K562 (cell line): ENCODE results near the gene CAGE1. TPM values are rescaled to one million over a fixed set of nuclear protein-coding genes. Genes with fewer than 3 reads are reported as not detected.

Experiments
- ATAC-seq: fragments of 200-7000 bp; cut with Tn5 transposase; 3 replicates; pipeline ENCODE4 v1.9.1; 2020; ENCODE audit warnings: moderate library complexity
- BruUV-seq: library from RNA; stranded (reverse); fragments of 400-500 nt; replicated peaks from 2 replicates; lab custom pipeline; 2021; lab: Mats Ljungman, UMichigan
- CTCF ChIA-PET: fragments of 300-600 bp; formaldehyde crosslinking; extraction: SDS; loops from one replicate; lab custom pipeline; 2021; ENCODE audit warnings: low intra/inter-chr PET ratio; lab: Yijun Ruan, JAX
- POLR2A ChIA-PET: fragments of 300-600, 350-650 bp; sonication (Branson Sonifier 250); formaldehyde crosslinking; extraction: SDS; loops from one replicate; lab custom pipeline; 2021; ENCODE audit warnings: antibody characterized with exemption, inconsistent platforms; lab: Yijun Ruan, JAX
- DNase-seq, 4 experiments: peaks; one replicate each; pipeline versions ENCODE4 v3.0.0 to v3.0.0-alpha.2; 2011 to 2018; ENCODE audit warnings: low spot score in 3 of 4, mixed read lengths in 3 of 4; ENCODE audit errors: extremely low read depth in 1 of 4
- FAIRE-seq: peaks from 2 replicates; lab custom pipeline; 2011; peaks lifted over from hg19 to GRCh38; lab: Jason Lieb, UNC
- H2AFZ ChIP-seq: 2 replicates; pipeline ENCODE4 v1.6.0; 2011; ENCODE audit warnings: low read depth, low read length, control low read depth, inconsistent platforms
- H3K27ac ChIP-seq: fragments of 200-600 bp; 3 replicates; pipeline ENCODE4 v1.8.0; 2011; ENCODE audit warnings: low read depth, mild to moderate bottlenecking, control low read depth, inconsistent platforms, low read length, moderate library complexity, mixed read lengths; ENCODE audit errors: extremely low read depth
- H3K27me3 ChIP-seq, 2 experiments: fragments of 300-600 bp in 1 of 2; 2 replicates in 1 of 2; 3 replicates in 1 of 2; pipeline versions ENCODE4 v1.6.0 to v1.8.0; 2011; ENCODE audit warnings: inconsistent platforms in 2 of 2, low read length in 2 of 2, mild to moderate bottlenecking in 1 of 2, mixed read lengths in 1 of 2, moderate library complexity in 1 of 2; ENCODE audit not compliant: control insufficient read depth in 2 of 2, insufficient read depth in 2 of 2
- H3K36me3 ChIP-seq: fragments of 300-600 bp; 3 replicates; pipeline ENCODE4 v1.8.0; 2011; ENCODE audit warnings: mild to moderate bottlenecking, low read length, inconsistent platforms; ENCODE audit not compliant: control insufficient read depth, insufficient read depth
- H3K4me1 ChIP-seq, 2 experiments: fragments of 200-600 bp in 1 of 2; replicated peaks in 1 of 2; 2 replicates in 1 of 2; 3 replicates in 1 of 2; pipeline versions ENCODE4 v1.5.1 to v1.8.0; 2011; ENCODE audit warnings: inconsistent platforms in 2 of 2, low read length in 2 of 2, mild to moderate bottlenecking in 1 of 2, mixed read lengths in 1 of 2, moderate library complexity in 1 of 2; ENCODE audit not compliant: control insufficient read depth in 2 of 2, insufficient read depth in 2 of 2
- H3K4me2 ChIP-seq: 2 replicates; pipeline ENCODE4 v1.6.1; 2011; ENCODE audit warnings: low read length, control low read depth, inconsistent platforms, mixed read lengths; ENCODE audit not compliant: insufficient read depth
- H3K4me3 ChIP-seq: fragments of 200-600 bp; sonication (generic), shearing (Covaris generic); 2 replicates; pipeline ENCODE4 v1.5.1; 2016; ENCODE audit warnings: control low read depth, inconsistent platforms
- H3K79me2 ChIP-seq: fragments of 200-600 bp; 3 replicates; pipeline ENCODE4 v1.8.0; 2011; ENCODE audit warnings: low read length, inconsistent platforms; ENCODE audit not compliant: control insufficient read depth, insufficient read depth
- H3K9ac ChIP-seq, 2 experiments: 2 replicates each; pipeline versions ENCODE4 v1.6.0 to v1.6.1; 2011; ENCODE audit warnings: low read depth in 2 of 2, low read length in 2 of 2, control low read depth in 1 of 2, inconsistent platforms in 1 of 2, mild to moderate bottlenecking in 1 of 2, mixed read lengths in 1 of 2; ENCODE audit not compliant: insufficient read depth in 1 of 2
- H3K9me1 ChIP-seq: one replicate; pipeline ENCODE4 v1.6.0; 2011; ENCODE audit warnings: inconsistent platforms, mild to moderate bottlenecking, low read length, moderate library complexity; ENCODE audit not compliant: control insufficient read depth, insufficient read depth
- H3K9me3 ChIP-seq: replicated peaks from 2 replicates; pipeline ENCODE4 v1.5.1; 2011; ENCODE audit warnings: low read depth, low read length, inconsistent platforms; ENCODE audit not compliant: control insufficient read depth, insufficient read depth
- H4K20me1 ChIP-seq: replicated peaks from 2 replicates; pipeline ENCODE4 v1.6.1; 2011; ENCODE audit warnings: low read length, inconsistent platforms, mixed read lengths; ENCODE audit not compliant: control insufficient read depth, insufficient read depth
- CBX3 ChIP-seq, 2 experiments: IDR thresholded peaks; 1 replicate in 1 of 2; 2 replicates in 1 of 2; pipeline ENCODE4 v1.6.1; 2012; ENCODE audit warnings: inconsistent platforms in 2 of 2, low read length in 2 of 2, borderline replicate concordance in 1 of 2, control low read depth in 1 of 2
- MAX ChIP-seq: sonication (generic); formaldehyde crosslinking; IDR thresholded peaks from 2 replicates; pipeline ENCODE4 v1.9.0; 2022; ENCODE audit warnings: mild to moderate bottlenecking, missing genetic modification reagents
- NELFE ChIP-seq: IDR thresholded peaks from 2 replicates; pipeline ENCODE4 v1.6.1; 2011; ENCODE audit warnings: mild to moderate bottlenecking; ENCODE audit not compliant: insufficient read depth, insufficient read length
- NFRKB ChIP-seq: fragments of 450-650 bp; IDR thresholded peaks from 2 replicates; pipeline ENCODE4 v1.6.1; 2016; ENCODE audit warnings: low read depth
- PCBP1 ChIP-seq: fragments of 200-400 bp; formaldehyde crosslinking; IDR thresholded peaks from 2 replicates; pipeline ENCODE4 v1.6.1; 2018; ENCODE audit warnings: mild to moderate bottlenecking, low read depth, low read length; ENCODE audit not compliant: poor library complexity, severe bottlenecking
- RUNX1 ChIP-seq: sonication (generic); IDR thresholded peaks from 2 replicates; pipeline ENCODE4 v1.6.1; 2016; ENCODE audit warnings: antibody characterized with exemption, low read depth
- SPI1 ChIP-seq: IDR thresholded peaks from 2 replicates; pipeline ENCODE4 v1.6.1; 2011; ENCODE audit warnings: low read depth, low read length, control low read depth, borderline replicate concordance
- YY1 ChIP-seq, 3 experiments: IDR thresholded peaks; 2 replicates each; pipeline ENCODE4 v1.6.1; 2011; ENCODE audit warnings: low read length in 2 of 3, mild to moderate bottlenecking in 2 of 3, moderate library complexity in 2 of 3, borderline replicate concordance in 1 of 3, control low read depth in 1 of 3, low read depth in 1 of 3; ENCODE audit not compliant: insufficient read depth in 3 of 3, insufficient replicate concordance in 2 of 3, control insufficient read depth in 1 of 3, insufficient read length in 1 of 3; ENCODE audit errors: extremely low read depth in 1 of 3
- WGBS: fragments of 100-300 bp; shearing (Covaris generic); methylation state at CpG from one replicate; pipeline ENCODE4 v1.1.6; 2016; ENCODE audit warnings: low coverage, mixed read lengths; ENCODE audit not compliant: insufficient coverage; ENCODE audit errors: missing lambda C conversion rate; 5-methylcytosine and 5-hydroxymethylcytosine counted together
- in situ Hi-C: fragments of 300-500 bp; cut with MboI; formaldehyde crosslinking; loops from 4 replicates; pipeline ENCODE4 v1.15.0; 2018; ENCODE audit warnings: inconsistent platforms, mixed read lengths
- intact Hi-C: fragments of 100-400 bp; cut with micrococcal nuclease; formaldehyde crosslinking; loops from 2 replicates; pipeline ENCODE4 v1.14.2; 2022
- polyA plus RNA-seq, 8 experiments: library from polyadenylated mRNA; depleted of rRNA in 4 of 8; stranded (reverse) in 5 of 8; unstranded in 3 of 8; fragments of >200 nt; fragmentation: Nextera tagmentation in 2 of 8; fragmentation: Illumina TruSeq in 1 of 8; extraction: Ambion mirVana in 2 of 8; extraction: Trizol in 1 of 8; gene quantifications; 2 replicates each; pipeline versions ENCODE4 v1.2.1 to v1.2.3, GENCODE V29; 2011 to 2014; ENCODE audit warnings: inconsistent platforms in 1 of 8, missing spikeins in 1 of 8
- total RNA-seq, 7 experiments: library from RNA; depleted of rRNA in 6 of 7; stranded (reverse); fragments of >200 nt in 6 of 7; fragmentation: Illumina TruSeq in 2 of 7; extraction: Trizol in 2 of 7; gene quantifications; 2 replicates each; pipeline versions ENCODE4 v1.2.1 to v1.2.3, GENCODE V29; 2011 to 2021; ENCODE audit warnings: low replicate concordance in 1 of 7

CAGE1 gene
- total and polyA plus RNA-seq, 9 of the 15 experiments (the other 6 are each of a cell fraction or from before 2014, with no cell fraction given): 0.13 to 0.33 (median 0.18) TPM; not detected in 4

DNA sequence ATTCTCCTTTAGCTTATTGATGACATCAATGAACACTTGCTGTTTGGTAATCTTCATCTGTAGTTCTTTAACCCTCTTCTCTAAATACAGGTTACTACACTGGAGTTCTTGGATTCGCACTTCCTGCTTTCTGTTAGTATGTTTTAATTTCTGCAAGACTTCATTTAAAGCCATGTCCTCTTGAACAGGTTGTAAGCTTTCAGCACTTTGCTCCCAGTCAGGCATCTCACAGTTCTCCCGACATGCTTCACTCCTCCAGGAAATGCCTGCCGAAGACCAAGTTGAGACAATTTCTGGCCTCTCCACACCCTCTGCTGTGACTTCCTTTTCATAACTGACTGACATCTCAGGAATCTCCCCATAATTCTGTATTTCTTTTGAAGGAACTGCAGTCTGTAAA, 15.8 kb downstream of the CAGE1 start:
- ATAC-seq: no peak
- Histone ChIP-seq H3K9ac (no peak overlapping the region), H3K4me3 (no peak overlapping the region), H3K27me3 (peaks cover 17 to 26% of the 10 kb centered on the region in 2 experiments), H3K4me2 (no peak overlapping the region), H3K27ac (no peak overlapping the region)
- no peak for FAIRE-seq
- TF ChIP-seq YY1 (IDR thresholded peaks at IDR 0.05; ENCODE audit: borderline replicate concordance in 1 of 3, control insufficient read depth in 1 of 3, extremely low read depth in 1 of 3, insufficient read depth in 3 of 3, insufficient read length in 1 of 3, insufficient replicate concordance in 2 of 3, low read depth in 1 of 3, low read length in 2 of 3) (no peak), SPI1 (peak; percentile 31; the same call in 1 of the 2 replicates), NELFE (no peak), RUNX1 (no peak), CBX3 (IDR thresholded peaks at IDR 0.05; ENCODE audit: borderline replicate concordance in 1 of 2, low read length in 2 of 2) (no peak), MAX (no peak), NFRKB (no peak), PCBP1 (no peak)
- TF ChIP-seq, all 486 proteins: peak for 1
- Histone ChIP-seq H3K36me3 (no peaks in the 10 kb centered on the region), H3K9me1 (no peaks in the 10 kb centered on the region), H3K79me2 (no peaks in the 10 kb centered on the region), H3K4me1 (no peaks in the 10 kb centered on the region), H4K20me1 (no peaks in the 10 kb centered on the region), H3K9me3 (no peaks in the 10 kb centered on the region), H2AFZ (peak overlapping the region; percentile 15; the same call in 1 of the 2 replicates)
- in situ Hi-C loops (no loop called here), intact Hi-C loops (no loop called here)
- ChIA-PET POLR2A (interaction anchor here (1.0 to 1.1 kb wide), 2 partner anchors 12 to 15 kb away, joined by 3 to 4 read pairs; partner anchors contain the start of gene CAGE1), CTCF (no interaction called here)
- WGBS: 20% methylated on average over 3 of the region's 3 CpGs
- DNase-seq: no peak
- no TSS peak for BruUV-seq
